GM21526 (cell line): ENCODE data around the gene CYFIP1.

Experiments used
- ATAC-seq: cut with Tn5 transposase; IDR thresholded peaks from one replicate; pipeline ENCODE4 v1.9.1; 2021; ENCODE audit warnings: moderate library complexity; ENCODE audit not compliant: unreplicated experiment, low FRiP score

Gene CYFIP1

GRCh38 chr15:22874256-22874655 lies 105.9 kb downstream of the CYFIP1 start:
- ATAC-seq = no peak

GRCh38 chr15:22873841-22874240 lies 106.3 kb downstream of the CYFIP1 start:
- ATAC-seq = no peak

- ATAC-seq = no peak
Observed at GRCh38 chr15:22872936-22873701, 107.0 kb downstream of the CYFIP1 start.

GRCh38 chr15:22871481-22872086 lies 108.6 kb downstream of the CYFIP1 start:
- no peak for ATAC-seq

GRCh38 chr15:22870865-22871264 lies 109.3 kb downstream of the CYFIP1 start:
- no peak for ATAC-seq

- ATAC-seq = no peak
Observed at GRCh38 chr15:22869856-22870255, 110.3 kb downstream of the CYFIP1 start.

- no peak for ATAC-seq
Observed at GRCh38 chr15:22868928-22869327, 111.2 kb downstream of the CYFIP1 start.

- no peak for ATAC-seq
Observed at GRCh38 chr15:22868495-22868894, 111.7 kb downstream of the CYFIP1 start.

- no peak for ATAC-seq
Observed at GRCh38 chr15:22867886-22868285, 112.3 kb downstream of the CYFIP1 start.

- no peak for ATAC-seq
Observed at GRCh38 chr15:22866079-22866478, 114.1 kb downstream of the CYFIP1 start.

- ATAC-seq = no peak
Observed at GRCh38 chr15:22863356-22863755, 116.8 kb downstream of the CYFIP1 start.

- no peak for ATAC-seq
Observed at GRCh38 chr15:22861161-22861560, 119.0 kb downstream of the CYFIP1 start.

- ATAC-seq = no peak
Observed at GRCh38 chr15:22856659-22857058, 123.5 kb downstream of the CYFIP1 start.

- no peak for ATAC-seq
Observed at GRCh38 chr15:22855791-22856190, 124.4 kb downstream of the CYFIP1 start.

- ATAC-seq = no peak
Observed at GRCh38 chr15:22851513-22851912, 128.7 kb downstream of the CYFIP1 start.

- no peak for ATAC-seq
Observed at GRCh38 chr15:22850055-22850454, 130.1 kb downstream of the CYFIP1 start.

- ATAC-seq = no peak
Observed at GRCh38 chr15:22846073-22846472, 134.1 kb downstream of the CYFIP1 start.

- no peak for ATAC-seq
Observed at GRCh38 chr15:22845289-22845900, 134.8 kb downstream of the CYFIP1 start.

- no peak for ATAC-seq
Observed at GRCh38 chr15:22844421-22845288, 135.5 kb downstream of the CYFIP1 start.

GRCh38 chr15:22839046-22839695 lies 141.0 kb downstream of the CYFIP1 start:
- ATAC-seq = no peak
